Breast epithelium (tissue), 4 donors: Measurements from ENCODE around the gene JPH4. TPM values are rescaled to one million over a fixed set of nuclear protein-coding genes. Genes with fewer than 3 reads are reported as not detected.

Source experiments
- DNase-seq, 2 donors: peaks; one replicate each; pipeline ENCODE4 v3.0.0-alpha.2; 2019; ENCODE audit warnings: low spot score in 2 of 2
- H3K27ac ChIP-seq, 2 donors: fragments of 200-600 bp; sonication (generic) in 1 of 2; one replicate each; pipeline ENCODE4 v1.5.1; 2016 to 2019; ENCODE audit warnings: mild to moderate bottlenecking in 1 of 2
- H3K27me3 ChIP-seq, 2 donors: fragments of 200-600 bp; sonication (generic) in 1 of 2; one replicate each; pipeline versions ENCODE4 v1.5.1 to v1.6.0; 2017 to 2019; ENCODE audit warnings: control low read depth in 1 of 2, mild to moderate bottlenecking in 1 of 2
- H3K36me3 ChIP-seq: fragments of 200-600 bp; one replicate; pipeline ENCODE4 v1.5.1; 2019
- H3K4me1 ChIP-seq, 2 donors: fragments of 200-600 bp; sonication (generic); one replicate each; pipeline ENCODE4 v1.5.1; 2016 to 2019; ENCODE audit warnings: control low read depth in 1 of 2
- H3K4me3 ChIP-seq, 3 donors: fragments of 200-600 bp; sonication (generic); 1 replicate in 2 of 3; 2 replicates in 1 of 3; pipeline ENCODE4 v1.5.1; 2016 to 2019; ENCODE audit warnings: mild to moderate bottlenecking in 3 of 3, moderate library complexity in 2 of 3
- H3K9me3 ChIP-seq, 2 donors: fragments of 200-600 bp; sonication (generic) in 1 of 2; one replicate each; pipeline ENCODE4 v1.5.1; 2016 to 2019; ENCODE audit warnings: control low read depth in 1 of 2
- CTCF ChIP-seq, 3 donors: fragments of 450-650 bp; IDR thresholded peaks; one replicate each; pipeline ENCODE4 v1.5.1; 2016 to 2017; ENCODE audit warnings: antibody characterized with exemption in 3 of 3, mild to moderate bottlenecking in 3 of 3, moderate library complexity in 3 of 3
- POLR2A ChIP-seq: fragments of 450-650 bp; IDR thresholded peaks from one replicate; pipeline ENCODE4 v1.6.1; 2016; ENCODE audit warnings: antibody characterized with exemption, mild to moderate bottlenecking, moderate library complexity
- POLR2AphosphoS5 ChIP-seq, 3 donors: sonication (generic); formaldehyde crosslinking; IDR thresholded peaks; one replicate each; pipeline ENCODE4 v1.6.1; 2017; ENCODE audit warnings: antibody characterized with exemption in 3 of 3
- intact Hi-C: fragments of 100-400 bp; cut with DNase I; formaldehyde crosslinking; loops from one replicate; pipeline ENCODE4 v1.15.1; 2023; ENCODE audit warnings: low total_unique reads
- total RNA-seq, 3 donors: library from RNA; depleted of rRNA; stranded (reverse); fragments of >200 nt; gene quantifications; one replicate each; pipeline ENCODE4 v1.1.0, GENCODE V29; 2016

JPH4 gene
- total RNA-seq, 3 donors from 2014 or later, result 0.66 to 0.96 (median 0.73) TPM

GRCh38 chr14:23582906-23583760 lies 4.5 kb upstream of the JPH4 start:
- H3K27ac ChIP-seq, result no peak overlapping the region
- no peaks in the 10 kb centered on the region for H3K9me3 ChIP-seq
- H3K4me3 ChIP-seq, result no peak overlapping the region
- no peak for TF ChIP-seq POLR2A
- TF ChIP-seq POLR2AphosphoS5 (IDR thresholded peaks at IDR 0.05), result no peak
- no peak for TF ChIP-seq CTCF (IDR thresholded peaks at IDR 0.05)
- intact Hi-C loops, result no loop called here
- no peaks in the 10 kb centered on the region for H3K27me3 ChIP-seq
- no peaks in the 10 kb centered on the region for H3K4me1 ChIP-seq
- H3K36me3 ChIP-seq, result no peaks in the 10 kb centered on the region
- DNase-seq, result no peak

- no peak for DNase-seq
- H3K36me3 ChIP-seq, result no peaks in the 10 kb centered on the region
- H3K27ac ChIP-seq, result no peak overlapping the region
- peaks cover 0 to 4% of the 10 kb centered on the region in 2 donors for H3K4me1 ChIP-seq
- H3K27me3 ChIP-seq, result peaks cover 9 to 19% of the 10 kb centered on the region in 2 donors
- no peak overlapping the region for H3K4me3 ChIP-seq
- no peaks in the 10 kb centered on the region for H3K9me3 ChIP-seq
- TF ChIP-seq POLR2AphosphoS5 (IDR thresholded peaks at IDR 0.05) (no peak), CTCF (IDR thresholded peaks at IDR 0.05) (no peak), POLR2A (no peak)
- intact Hi-C loops, result no loop called here
Observed at GRCh38 chr14:23580948-23581281, 2.3 kb upstream of the JPH4 start.

- intact Hi-C loops, result no loop called here
- no peak overlapping the region for H3K4me3 ChIP-seq
- H3K27me3 ChIP-seq, result peaks cover 12 to 25% of the 10 kb centered on the region in 2 donors
- no peaks in the 10 kb centered on the region for H3K9me3 ChIP-seq
- no peak for TF ChIP-seq POLR2AphosphoS5 (IDR thresholded peaks at IDR 0.05)
- TF ChIP-seq CTCF (IDR thresholded peaks at IDR 0.05), result no peak
- TF ChIP-seq POLR2A, result no peak
- DNase-seq, result no peak
- H3K27ac ChIP-seq, result no peak overlapping the region
- peaks cover 0 to 4% of the 10 kb centered on the region in 2 donors for H3K4me1 ChIP-seq
- no peaks in the 10 kb centered on the region for H3K36me3 ChIP-seq
Observed at GRCh38 chr14:23580152-23580926, 1.7 kb upstream of the JPH4 start.

GRCh38 chr14:23579739-23580138 lies 1.1 kb upstream of the JPH4 start:
- Histone ChIP-seq H3K4me3 (no peak overlapping the region), H3K9me3 (no peaks in the 10 kb centered on the region), H3K27ac (no peak overlapping the region), H3K36me3 (no peaks in the 10 kb centered on the region), H3K4me1 (peaks cover 0 to 4% of the 10 kb centered on the region in 2 donors), H3K27me3 (peaks cover 12 to 26% of the 10 kb centered on the region in 2 donors)
- intact Hi-C loops, result no loop called here
- TF ChIP-seq POLR2AphosphoS5 (IDR thresholded peaks at IDR 0.05), result no peak
- TF ChIP-seq CTCF (IDR thresholded peaks at IDR 0.05), result no peak
- no peak for TF ChIP-seq POLR2A
- no peak for DNase-seq

- intact Hi-C loops, result no loop called here
- H3K27ac ChIP-seq, result no peak overlapping the region
- H3K4me3 ChIP-seq, result no peak overlapping the region
- no peaks in the 10 kb centered on the region for H3K36me3 ChIP-seq
- peaks cover 0 to 4% of the 10 kb centered on the region in 2 donors for H3K4me1 ChIP-seq
- H3K27me3 ChIP-seq, result peaks cover 12 to 26% of the 10 kb centered on the region in 2 donors
- DNase-seq, result no peak
- H3K9me3 ChIP-seq, result no peaks in the 10 kb centered on the region
- TF ChIP-seq POLR2AphosphoS5 (IDR thresholded peaks at IDR 0.05) (no peak), CTCF (IDR thresholded peaks at IDR 0.05) (no peak), POLR2A (no peak)
Observed at GRCh38 chr14:23579311-23579630, 681 bp upstream of the JPH4 start.
